Astrocyte of the cerebellum (primary cell): ENCODE results near the gene SEC61G.

ENCODE experiments used
- DNase-seq: peaks from one replicate; pipeline ENCODE4 v3.0.0-alpha.2; 2011; ENCODE audit warnings: low read depth
- H3K4me3 ChIP-seq: 2 replicates; pipeline ENCODE4 v1.5.1; 2011; ENCODE audit warnings: mild to moderate bottlenecking, low read depth, low read length, moderate library complexity
- CTCF ChIP-seq: IDR thresholded peaks from 2 replicates; pipeline ENCODE4 v1.5.1; 2012; ENCODE audit warnings: low read length, low read depth, moderate library complexity, mild to moderate bottlenecking; ENCODE audit errors: missing control alignments
- in situ Hi-C: cut with HindIII; loops from 2 replicates; pipeline ENCODE4 v1.10.0; 2017; ENCODE audit warnings: low sequenced_read_pairs

SEC61G gene

GRCh38 chr7:54704851-54705250, 54.2 kb downstream of the SEC61G start:
- no peak for TF ChIP-seq CTCF
- in situ Hi-C loops, result no loop called here
- H3K4me3 ChIP-seq, result no peak overlapping the region
- no peak for DNase-seq
